GM12878 (cell line): ENCODE results near the gene RAD51B. TPM values are rescaled to one million over a fixed set of nuclear protein-coding genes. Genes with fewer than 3 reads are reported as not detected.

Experiments
- ATF3 ChIP-seq: IDR thresholded peaks from 2 replicates; pipeline ENCODE4 v1.6.1; 2011; ENCODE audit warnings: low read depth, mild to moderate bottlenecking, low read length, moderate library complexity, borderline replicate concordance; ENCODE audit errors: extremely low read depth
- ESRRA ChIP-seq: IDR thresholded peaks from 2 replicates; pipeline ENCODE4 v1.6.1; 2012; ENCODE audit warnings: mild to moderate bottlenecking, low read length, improper control_type of control experiment
- HDAC6 ChIP-seq: fragments of 200-600 bp; sonication (generic); IDR thresholded peaks from one replicate; pipeline ENCODE4 v1.8.0; 2017; ENCODE audit warnings: antibody characterized with exemption; ENCODE audit not compliant: unreplicated experiment
- IRF4 ChIP-seq: IDR thresholded peaks from 2 replicates; pipeline ENCODE4 v1.6.1; 2011; ENCODE audit warnings: low read depth, low read length
- JUND ChIP-seq: IDR thresholded peaks from 2 replicates; pipeline ENCODE4 v1.6.1; 2012; ENCODE audit warnings: low read depth, mild to moderate bottlenecking, low read length, improper control_type of control experiment, moderate library complexity
- MAX ChIP-seq: IDR thresholded peaks from 2 replicates; pipeline ENCODE4 v1.6.1; 2012; ENCODE audit warnings: low read depth, low read length, improper control_type of control experiment
- MEF2B ChIP-seq: fragments of 450-650 bp; IDR thresholded peaks from 2 replicates; pipeline ENCODE4 v1.6.1; 2018; ENCODE audit warnings: mild to moderate bottlenecking, moderate library complexity; ENCODE audit not compliant: partially characterized antibody, poor library complexity, severe bottlenecking
- MXI1 ChIP-seq: fragments of 150-350 bp; IDR thresholded peaks from 2 replicates; pipeline ENCODE4 v1.6.1; 2011; ENCODE audit warnings: low read depth, mild to moderate bottlenecking, inconsistent platforms, low read length, improper control_type of control experiment
- NFIC ChIP-seq: IDR thresholded peaks from 2 replicates; pipeline ENCODE4 v1.6.1; 2012; ENCODE audit warnings: low read depth, mild to moderate bottlenecking, inconsistent platforms, low read length, moderate library complexity
- PAX8 ChIP-seq: fragments of 450-650 bp; IDR thresholded peaks from 2 replicates; pipeline ENCODE4 v1.6.1; 2017; ENCODE audit warnings: mild to moderate bottlenecking, moderate library complexity
- POLR2AphosphoS5 ChIP-seq: IDR thresholded peaks from 2 replicates; pipeline ENCODE4 v1.6.1; 2011; ENCODE audit warnings: mild to moderate bottlenecking, low read length, inconsistent platforms
- RAD51 ChIP-seq: fragments of 450-650 bp; IDR thresholded peaks from 2 replicates; pipeline ENCODE4 v1.6.1; 2016; ENCODE audit warnings: moderate library complexity, mild to moderate bottlenecking, inconsistent platforms
- RCOR1 ChIP-seq: conservative IDR thresholded peaks from 2 replicates; pipeline ENCODE4 v1.6.1; 2012; ENCODE audit warnings: low read depth, low read length, improper control_type of control experiment
- SMARCA5 ChIP-seq: fragments of 450-650 bp; IDR thresholded peaks from 2 replicates; pipeline ENCODE4 v1.6.1; 2017; ENCODE audit warnings: mild to moderate bottlenecking
- SMC3 ChIP-seq: IDR thresholded peaks from 2 replicates; pipeline ENCODE4 v1.6.1; 2011; ENCODE audit warnings: low read length, improper control_type of control experiment, borderline replicate concordance
- SP1 ChIP-seq: IDR thresholded peaks from one replicate; pipeline ENCODE4 v1.6.1; 2011; ENCODE audit warnings: low read depth, low read length
- SUZ12 ChIP-seq: fragments of 200-600 bp; sonication (generic); IDR thresholded peaks from one replicate; pipeline ENCODE4 v1.6.1; 2018; ENCODE audit warnings: antibody characterized with exemption, mild to moderate bottlenecking; ENCODE audit not compliant: unreplicated experiment
- TCF12 ChIP-seq: IDR thresholded peaks from 2 replicates; pipeline ENCODE4 v1.6.1; 2011; ENCODE audit warnings: low read depth, mild to moderate bottlenecking, low read length
- ZNF274 ChIP-seq: IDR thresholded peaks from one replicate; pipeline ENCODE4 v1.8.0; 2011; ENCODE audit not compliant: insufficient read length, insufficient read depth
- ZSCAN29 ChIP-seq: fragments of 450-650 bp; IDR thresholded peaks from 2 replicates; pipeline ENCODE4 v1.6.1; 2017; ENCODE audit warnings: mild to moderate bottlenecking, moderate library complexity
- polyA plus RNA-seq, 11 experiments: library from polyadenylated mRNA; depleted of rRNA in 4 of 11; unstranded in 6 of 11; stranded (reverse) in 5 of 11; fragments of >200 nt; fragmentation: Nextera tagmentation in 4 of 11; fragmentation: Illumina TruSeq in 1 of 11; extraction: Ambion mirVana in 4 of 11; extraction: Trizol in 1 of 11; gene quantifications; 1 replicate in 1 of 11; 2 replicates in 10 of 11; pipeline versions ENCODE4 v1.2.1 to v1.2.3, GENCODE V29; 2011 to 2016; ENCODE audit warnings: inconsistent platforms in 2 of 11, missing spikeins in 2 of 11, low read depth in 1 of 11
- total RNA-seq, 4 experiments: library from RNA; depleted of rRNA in 3 of 4; stranded (reverse); fragments of >200 nt in 3 of 4; fragmentation: Illumina TruSeq in 1 of 4; extraction: Trizol in 1 of 4; gene quantifications; 2 replicates each; pipeline versions ENCODE4 v1.2.1 to v1.2.3, GENCODE V29; 2013 to 2021
- TF ChIP-seq, protein P1 (sequence below): fragments of 450-650 bp; formaldehyde crosslinking; IDR thresholded peaks from 2 replicates; pipeline ENCODE4 v1.4.0; 2020; ENCODE audit warnings: mild to moderate bottlenecking, moderate library complexity
- TF ChIP-seq, protein P2 (sequence below): fragments of 450-650 bp; IDR thresholded peaks from 2 replicates; pipeline ENCODE4 v1.6.1; 2017; ENCODE audit warnings: mild to moderate bottlenecking, moderate library complexity

The RAD51B gene
- total and polyA plus RNA-seq, 10 of the 15 experiments (the other 5 are each of a cell fraction or from before 2014, with no cell fraction given), result 9.8 to 26.8 (median 21.3) TPM

GRCh38 chr14:67819563-67820421, at the start of gene RAD51B (continued):
- TF ChIP-seq MAX, result no peak
- TF ChIP-seq MEF2B, result no peak
- TF ChIP-seq SP1, result peak; percentile 98
- TF ChIP-seq ESRRA, result no peak
- TF ChIP-seq ZNF274, result no peak
- no peak for TF ChIP-seq RAD51
- peak; percentile 27; the same call in 1 of the 2 replicates for TF ChIP-seq MXI1
- TF ChIP-seq TCF12, result no peak
- TF ChIP-seq JUND, result no peak
- TF ChIP-seq PAX8, result no peak
- no peak for TF ChIP-seq ATF3
- TF ChIP-seq SMARCA5, result no peak
- no peak for TF ChIP-seq SUZ12
- TF ChIP-seq NFIC, result no peak
- TF ChIP-seq, protein P1, sequence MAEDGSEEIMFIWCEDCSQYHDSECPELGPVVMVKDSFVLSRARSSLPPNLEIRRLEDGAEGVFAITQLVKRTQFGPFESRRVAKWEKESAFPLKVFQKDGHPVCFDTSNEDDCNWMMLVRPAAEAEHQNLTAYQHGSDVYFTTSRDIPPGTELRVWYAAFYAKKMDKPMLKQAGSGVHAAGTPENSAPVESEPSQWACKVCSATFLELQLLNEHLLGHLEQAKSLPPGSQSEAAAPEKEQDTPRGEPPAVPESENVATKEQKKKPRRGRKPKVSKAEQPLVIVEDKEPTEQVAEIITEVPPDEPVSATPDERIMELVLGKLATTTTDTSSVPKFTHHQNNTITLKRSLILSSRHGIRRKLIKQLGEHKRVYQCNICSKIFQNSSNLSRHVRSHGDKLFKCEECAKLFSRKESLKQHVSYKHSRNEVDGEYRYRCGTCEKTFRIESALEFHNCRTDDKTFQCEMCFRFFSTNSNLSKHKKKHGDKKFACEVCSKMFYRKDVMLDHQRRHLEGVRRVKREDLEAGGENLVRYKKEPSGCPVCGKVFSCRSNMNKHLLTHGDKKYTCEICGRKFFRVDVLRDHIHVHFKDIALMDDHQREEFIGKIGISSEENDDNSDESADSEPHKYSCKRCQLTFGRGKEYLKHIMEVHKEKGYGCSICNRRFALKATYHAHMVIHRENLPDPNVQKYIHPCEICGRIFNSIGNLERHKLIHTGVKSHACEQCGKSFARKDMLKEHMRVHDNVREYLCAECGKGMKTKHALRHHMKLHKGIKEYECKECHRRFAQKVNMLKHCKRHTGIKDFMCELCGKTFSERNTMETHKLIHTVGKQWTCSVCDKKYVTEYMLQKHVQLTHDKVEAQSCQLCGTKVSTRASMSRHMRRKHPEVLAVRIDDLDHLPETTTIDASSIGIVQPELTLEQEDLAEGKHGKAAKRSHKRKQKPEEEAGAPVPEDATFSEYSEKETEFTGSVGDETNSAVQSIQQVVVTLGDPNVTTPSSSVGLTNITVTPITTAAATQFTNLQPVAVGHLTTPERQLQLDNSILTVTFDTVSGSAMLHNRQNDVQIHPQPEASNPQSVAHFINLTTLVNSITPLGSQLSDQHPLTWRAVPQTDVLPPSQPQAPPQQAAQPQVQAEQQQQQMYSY, result no peak
- TF ChIP-seq RCOR1, result no peak
- no peak for TF ChIP-seq ZSCAN29
- TF ChIP-seq POLR2AphosphoS5, result no peak; the same call in 1 of the 2 replicates
- TF ChIP-seq, protein P2, sequence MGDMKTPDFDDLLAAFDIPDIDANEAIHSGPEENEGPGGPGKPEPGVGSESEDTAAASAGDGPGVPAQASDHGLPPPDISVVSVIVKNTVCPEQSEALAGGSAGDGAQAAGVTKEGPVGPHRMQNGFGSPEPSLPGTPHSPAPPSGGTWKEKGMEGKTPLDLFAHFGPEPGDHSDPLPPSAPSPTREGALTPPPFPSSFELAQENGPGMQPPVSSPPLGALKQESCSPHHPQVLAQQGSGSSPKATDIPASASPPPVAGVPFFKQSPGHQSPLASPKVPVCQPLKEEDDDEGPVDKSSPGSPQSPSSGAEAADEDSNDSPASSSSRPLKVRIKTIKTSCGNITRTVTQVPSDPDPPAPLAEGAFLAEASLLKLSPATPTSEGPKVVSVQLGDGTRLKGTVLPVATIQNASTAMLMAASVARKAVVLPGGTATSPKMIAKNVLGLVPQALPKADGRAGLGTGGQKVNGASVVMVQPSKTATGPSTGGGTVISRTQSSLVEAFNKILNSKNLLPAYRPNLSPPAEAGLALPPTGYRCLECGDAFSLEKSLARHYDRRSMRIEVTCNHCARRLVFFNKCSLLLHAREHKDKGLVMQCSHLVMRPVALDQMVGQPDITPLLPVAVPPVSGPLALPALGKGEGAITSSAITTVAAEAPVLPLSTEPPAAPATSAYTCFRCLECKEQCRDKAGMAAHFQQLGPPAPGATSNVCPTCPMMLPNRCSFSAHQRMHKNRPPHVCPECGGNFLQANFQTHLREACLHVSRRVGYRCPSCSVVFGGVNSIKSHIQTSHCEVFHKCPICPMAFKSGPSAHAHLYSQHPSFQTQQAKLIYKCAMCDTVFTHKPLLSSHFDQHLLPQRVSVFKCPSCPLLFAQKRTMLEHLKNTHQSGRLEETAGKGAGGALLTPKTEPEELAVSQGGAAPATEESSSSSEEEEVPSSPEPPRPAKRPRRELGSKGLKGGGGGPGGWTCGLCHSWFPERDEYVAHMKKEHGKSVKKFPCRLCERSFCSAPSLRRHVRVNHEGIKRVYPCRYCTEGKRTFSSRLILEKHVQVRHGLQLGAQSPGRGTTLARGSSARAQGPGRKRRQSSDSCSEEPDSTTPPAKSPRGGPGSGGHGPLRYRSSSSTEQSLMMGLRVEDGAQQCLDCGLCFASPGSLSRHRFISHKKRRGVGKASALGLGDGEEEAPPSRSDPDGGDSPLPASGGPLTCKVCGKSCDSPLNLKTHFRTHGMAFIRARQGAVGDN, result 0 out of 2 replicates have a peak, but pooled peaks have one; percentile 12
- TF ChIP-seq IRF4, result no peak
- no peak for TF ChIP-seq SMC3
- TF ChIP-seq HDAC6, result no peak
